Activated CD8-positive, alpha-beta memory T cell treated with anti-CD3 and anti-CD28 coated beads for 36 hours (primary cell): ENCODE results near the gene RAB13. TPM values are rescaled to one million over a fixed set of nuclear protein-coding genes. Genes with fewer than 3 reads are reported as not detected.
"Not testable (repeated sequence)": the region's sequence is repeated elsewhere in the genome, so short reads cannot be mapped to it uniquely, and the experiment has no call there.

Experiments used
- CTCF ChIA-PET: fragments of 350-600 bp; sonication (Branson Sonifier 250); formaldehyde crosslinking; loops from one replicate; lab custom pipeline; 2021; ENCODE audit warnings: antibody characterized with exemption; lab: Charles Lee
- POLR2A ChIA-PET: fragments of 350-600 bp; sonication (Branson Sonifier 250); formaldehyde crosslinking; loops from one replicate; lab custom pipeline; 2021; ENCODE audit warnings: antibody characterized with exemption; lab: Charles Lee
- total RNA-seq, 2 experiments: library from RNA; stranded (reverse); gene quantifications; one replicate each; pipeline ENCODE4 v1.2.3, GENCODE V29; 2021

RAB13 gene
- total RNA-seq, result 10 to 100 TPM; 15.5 to 16.6 TPM

- ChIA-PET POLR2A (interaction anchor here (0.7 to 1.8 kb wide), 6 partner anchors 8 to 211 kb away, joined by 3 to 9 read pairs (median 4); partner anchors contain the start of genes GATAD2B, JTB and SLC27A3), CTCF (interaction anchor here (0.6 to 4.8 kb wide), 20 partner anchors 9 to 311 kb away, joined by 3 to 47 read pairs (median 6); partner anchors contain the start of genes CREB3L4, CRTC2, DENND4B and HAX1)
Measured at GRCh38 chr1:153985941-153986761, at the start of gene RAB13. RAB13 (minus strand) TSS chr1:153986339; CDS start chr1:153986236, 103 bp downstream.

GRCh38 chr1:154033697-154034096 is 47.6 kb upstream of the RAB13 start:
- POLR2A ChIA-PET, result not testable (repeated sequence)
- CTCF ChIA-PET, result interaction anchor here (0.6 kb wide), 1 partner anchor 38 kb away, joined by 3 read pairs; no protein-coding TSS in a partner anchor

GRCh38 chr1:154019940-154020339 is 33.8 kb upstream of the RAB13 start:
- CTCF ChIA-PET, result interaction anchor here (1.1 kb wide), 1 partner anchor 33 kb away, joined by 3 read pairs; no protein-coding TSS in a partner anchor
- POLR2A ChIA-PET, result no interaction called here

GRCh38 chr1:154019269-154019668 is 33.1 kb upstream of the RAB13 start:
- ChIA-PET POLR2A (no interaction called here), CTCF (interaction anchor here (1.1 kb wide), 1 partner anchor 32 kb away, joined by 3 read pairs; no protein-coding TSS in a partner anchor)

GRCh38 chr1:154014154-154014907 is 28.2 kb upstream of the RAB13 start:
- POLR2A ChIA-PET, result no interaction called here
- CTCF ChIA-PET, result no interaction called here

GRCh38 chr1:154012543-154012942 is 26.4 kb upstream of the RAB13 start:
- POLR2A ChIA-PET, result interaction anchor here (0.7 kb wide), 1 partner anchor 20 kb away, joined by 4 read pairs; no protein-coding TSS in a partner anchor
- CTCF ChIA-PET, result not testable (repeated sequence)

- ChIA-PET CTCF (no interaction called here), POLR2A (interaction anchor here (0.7 kb wide), 1 partner anchor 19 kb away, joined by 4 read pairs; no protein-coding TSS in a partner anchor)
Measured at GRCh38 chr1:154012129-154012528, 26.0 kb upstream of the RAB13 start.

- ChIA-PET POLR2A (no interaction called here), CTCF (no interaction called here)
Measured at GRCh38 chr1:154006136-154006535, 20.0 kb upstream of the RAB13 start.

- CTCF ChIA-PET, result interaction anchor here (0.8 kb wide), 1 partner anchor 286 kb away, joined by 3 read pairs; no protein-coding TSS in a partner anchor
- POLR2A ChIA-PET, result interaction anchor here (0.6 kb wide), 1 partner anchor 54 kb away, joined by 4 read pairs; the partner anchor contains the start of gene DENND4B
Measured at GRCh38 chr1:154000420-154000819, 14.3 kb upstream of the RAB13 start.

- POLR2A ChIA-PET, result interaction anchor here (0.6 kb wide), 1 partner anchor 185 kb away, joined by 3 read pairs; no protein-coding TSS in a partner anchor
- CTCF ChIA-PET, result not testable (repeated sequence)
Measured at GRCh38 chr1:153996882-153997281, 10.7 kb upstream of the RAB13 start.

- ChIA-PET CTCF (interaction anchor here (0.8 to 1.0 kb wide), 2 partner anchors 9 to 195 kb away, joined by 3 to 4 read pairs; no protein-coding TSS in a partner anchor), POLR2A (no interaction called here)
Measured at GRCh38 chr1:153995640-153996039, 9.5 kb upstream of the RAB13 start.

GRCh38 chr1:153995202-153995601 is 9.1 kb upstream of the RAB13 start:
- CTCF ChIA-PET, result interaction anchor here (0.8 to 1.0 kb wide), 2 partner anchors 8 to 195 kb away, joined by 3 to 4 read pairs; no protein-coding TSS in a partner anchor

GRCh38 chr1:153991806-153992205 is 5.7 kb upstream of the RAB13 start:
- ChIA-PET POLR2A (interaction anchor here (0.6 to 2.3 kb wide), 5 partner anchors 14 to 174 kb away, joined by 3 to 23 read pairs (median 4); partner anchors contain the start of genes CREB3L4 and JTB), CTCF (interaction anchor here (0.6 to 1.8 kb wide), 3 partner anchors 14 to 168 kb away, joined by 3 to 4 read pairs (median 3); partner anchors contain the start of genes DENND4B and JTB)

More at GRCh38 chr1:153995202-153995601, 9.1 kb upstream of the RAB13 start:
- POLR2A ChIA-PET, result interaction anchor here (0.7 kb wide), 1 partner anchor 212 kb away, joined by 3 read pairs; no protein-coding TSS in a partner anchor

- CTCF ChIA-PET, result interaction anchor here (1.4 to 2.3 kb wide), 3 partner anchors 13 to 45 kb away, joined by 3 to 9 read pairs (median 4); partner anchors contain the start of genes CREB3L4, DENND4B and JTB
- POLR2A ChIA-PET, result interaction anchor here (0.5 to 2.3 kb wide), 7 partner anchors 14 to 447 kb away, joined by 3 to 23 read pairs (median 4); partner anchors contain the start of genes CREB3L4 and JTB
Measured at GRCh38 chr1:153991151-153991630, 5.1 kb upstream of the RAB13 start.

GRCh38 chr1:153990468-153991150 is 4.5 kb upstream of the RAB13 start, which contains the start of gene RPS27:
RPS27 (plus strand) TSS chr1:153990762; CDS start chr1:153990797, 35 bp downstream.
- CTCF ChIA-PET, result interaction anchor here (0.7 to 2.3 kb wide), 9 partner anchors 13 to 335 kb away, joined by 3 to 9 read pairs (median 3); partner anchors contain the start of genes CREB3L4, DENND4B, JTB and SLC27A3
- POLR2A ChIA-PET, result interaction anchor here (0.5 to 2.3 kb wide), 16 partner anchors 9 to 447 kb away, joined by 3 to 23 read pairs (median 5); partner anchors contain the start of genes CHTOP, CREB3L4, JTB and SLC39A1

GRCh38 chr1:153987621-153988020 is 1.5 kb upstream of the RAB13 start:
- POLR2A ChIA-PET, result interaction anchor here (0.6 to 1.8 kb wide), 3 partner anchors 10 to 197 kb away, joined by 4 to 11 read pairs (median 9); partner anchors contain the start of gene JTB

More at GRCh38 chr1:153987621-153988020, 1.5 kb upstream of the RAB13 start:
- CTCF ChIA-PET, result interaction anchor here (0.7 to 4.8 kb wide), 16 partner anchors 10 to 316 kb away, joined by 3 to 47 read pairs (median 6); partner anchors contain the start of genes CREB3L4, DENND4B, ILF2 and JTB
